ENCODE measurements around the gene RPL7L1.

DNA sequence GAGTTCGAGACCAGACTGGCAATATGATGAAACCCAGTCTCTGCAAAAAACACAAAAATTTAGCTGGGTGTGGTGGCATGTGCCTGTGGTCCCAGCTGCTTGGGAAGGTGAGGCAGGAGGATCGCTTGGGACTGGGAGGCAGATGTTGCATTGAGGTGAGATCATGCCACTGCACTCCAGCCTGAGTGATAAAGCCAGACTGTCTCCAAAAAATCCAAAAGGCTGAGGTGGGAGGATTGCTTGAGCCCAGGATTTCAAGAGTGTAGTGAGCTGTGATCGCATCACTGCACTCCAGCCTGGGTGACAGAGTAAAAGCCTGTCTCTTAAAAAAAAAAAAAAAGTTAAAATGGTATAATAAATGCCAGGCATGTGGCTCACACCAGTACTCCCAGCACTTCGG, 35.1 kb downstream of the RPL7L1 start:
- TF ChIP-seq POLR2A (IDR thresholded peaks at IDR 0.05; ENCODE audit: low read length): no peak
- no peak for TF ChIP-seq GATA1 (IDR thresholded peaks at IDR 0.05; ENCODE audit: low read depth, low read length)

Data from erythroblast (primary cell).